ENCODE measurements around the gene PRPF31.

- TF ChIP-seq EZH2 (IDR thresholded peaks at IDR 0.05; ENCODE audit: low read depth): no peak
- no peak for TF ChIP-seq CTCF (conservative IDR thresholded peaks at IDR 0.05)
These were observed 30.1 kb downstream of the PRPF31 start for GRCh38 chr19:54145541-54146158.
